D721Med (cell line): Measurements from ENCODE around the gene SEZ6L.

Source experiments
- DNase-seq: peaks from one replicate; pipeline ENCODE4 v3.0.0; 2011; ENCODE audit warnings: low spot score; ENCODE audit not compliant: insufficient read length
- FAIRE-seq: peaks from 2 replicates; lab custom pipeline; 2011; peaks lifted over from hg19 to GRCh38; lab: Jason Lieb, UNC
- CTCF ChIP-seq: IDR thresholded peaks from 2 replicates; pipeline ENCODE4 v1.5.1; 2012; ENCODE audit warnings: mild to moderate bottlenecking, control low read depth; ENCODE audit not compliant: insufficient read depth; ENCODE audit errors: missing control alignments

SEZ6L gene

GRCh38 chr22:26318975-26319374 is 149.7 kb downstream of the SEZ6L start:
- no peak for DNase-seq
- FAIRE-seq = no peak
- TF ChIP-seq CTCF = no peak

- TF ChIP-seq CTCF = no peak
- no peak for FAIRE-seq
- DNase-seq = no peak
Measured at GRCh38 chr22:26320447-26320846, 151.2 kb downstream of the SEZ6L start.

GRCh38 chr22:26321469-26321913 is 152.2 kb downstream of the SEZ6L start:
- FAIRE-seq = no peak
- DNase-seq = no peak

GRCh38 chr22:26322179-26322905 is 153.1 kb downstream of the SEZ6L start:
- FAIRE-seq = no peak
- no peak for DNase-seq

More at GRCh38 chr22:26321469-26321913, 152.2 kb downstream of the SEZ6L start:
- no peak for TF ChIP-seq CTCF

GRCh38 chr22:26323013-26323412 is 153.8 kb downstream of the SEZ6L start:
- FAIRE-seq (no peak), DNase-seq (no peak)
- no peak for TF ChIP-seq CTCF

More at GRCh38 chr22:26322179-26322905, 153.1 kb downstream of the SEZ6L start:
- no peak for TF ChIP-seq CTCF

- no peak for FAIRE-seq
- DNase-seq = no peak
- no peak for TF ChIP-seq CTCF
Measured at GRCh38 chr22:26324150-26324549, 154.9 kb downstream of the SEZ6L start.

GRCh38 chr22:26325641-26326040 is 156.4 kb downstream of the SEZ6L start:
- FAIRE-seq (no peak), DNase-seq (no peak)
- TF ChIP-seq CTCF = no peak
